DOHH2 (cell line): ENCODE data around the gene RAB3GAP1.

ENCODE experiments used
- CTCF ChIP-seq: fragments of 200-600 bp; sonication (generic); IDR thresholded peaks from one replicate; pipeline ENCODE4 v1.5.1; 2014; ENCODE audit warnings: antibody characterized with exemption, mild to moderate bottlenecking, low read depth, low read length; ENCODE audit not compliant: poor library complexity, severe bottlenecking
- EZH2phosphoT487 ChIP-seq: fragments of 200-600 bp; sonication (generic); IDR thresholded peaks from 2 replicates; pipeline ENCODE4 v1.6.1; 2017; ENCODE audit warnings: borderline replicate concordance, mild to moderate bottlenecking, antibody characterized with exemption, low read length, moderate library complexity, mixed read lengths

- TF ChIP-seq CTCF (no peak), EZH2phosphoT487 (no peak)
Measured at GRCh38 chr2:135066710-135067109, 14.6 kb downstream of the RAB3GAP1 start.
